ENCODE results near the gene CCDC12. TPM values are rescaled to one million over a fixed set of nuclear protein-coding genes. Genes with fewer than 3 reads are reported as not detected.
A peak's percentile ranks its signal among the peaks of the same experiment; 100 is the strongest.

Gene CCDC12
- total and polyA plus RNA-seq, 9 of the 15 experiments (the other 6 are each of a cell fraction or from before 2014, with no cell fraction given) = 8.9 to 201 (median 86.9) TPM

GRCh38 chr3:46986782-46987310 lies 10.3 kb upstream of the CCDC12 start (continued):
- TF ChIP-seq ATF6 (CRISPR knock-in tag; IDR thresholded peaks at IDR 0.05) (0 out of 2 replicates have a peak, but pooled peaks have one; percentile 11), EP300 (IDR thresholded peaks at IDR 0.05; ENCODE audit: low read length) (no peak), FOXA3 (CRISPR knock-in tag; conservative IDR thresholded peaks at IDR 0.05 in 1 of 2, IDR thresholded peaks at IDR 0.05 in 1 of 2) (peak in 1 of 2 experiments; percentile 27; a peak in 1 of 4 replicates), KDM1A (IDR thresholded peaks at IDR 0.05) (peak in 1 of 2 experiments; percentile 18; a peak in 1 of 4 replicates), RB1 (IDR thresholded peaks at IDR 0.05; ENCODE audit: low read depth) (no peak)

DNA sequence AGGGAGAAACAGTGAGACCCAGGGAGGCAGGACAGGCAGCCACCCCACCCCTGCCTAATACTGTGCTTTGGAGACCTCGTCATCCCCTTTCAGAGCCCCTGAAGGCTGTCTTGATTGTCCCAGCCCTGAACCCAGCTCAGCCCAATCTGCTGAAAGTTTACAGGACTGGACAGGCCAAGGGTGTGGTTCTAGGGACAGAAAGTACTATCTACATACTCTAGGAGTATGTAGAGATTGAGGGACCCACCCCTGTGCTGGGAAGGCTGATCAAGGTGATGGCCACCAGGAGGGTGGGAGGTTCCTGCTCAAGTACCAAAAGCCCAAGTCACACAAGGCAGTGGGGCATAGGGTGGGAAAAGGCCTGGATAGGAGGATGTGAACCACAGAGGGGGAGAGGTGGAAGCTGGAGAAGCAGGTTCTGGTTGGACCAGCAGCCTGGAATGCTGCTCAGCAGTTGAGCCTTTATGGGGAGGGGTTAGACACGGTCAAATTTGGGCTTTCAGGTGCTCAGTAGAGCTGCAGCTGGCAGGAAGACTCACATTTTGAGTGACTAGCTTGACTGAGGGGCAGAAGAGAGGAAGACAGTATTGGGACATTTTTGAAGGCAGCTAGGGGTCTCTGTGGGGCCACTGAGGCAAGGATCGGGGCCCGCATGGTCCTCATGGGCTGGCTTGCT lies 9.6 kb upstream of the CCDC12 start:
- intact Hi-C loops (cut with micrococcal nuclease) = no loop called here
- WGBS (ENCODE audit: insufficient coverage, low coverage, missing lambda C conversion rate) = 68% methylated on average over 4 of the region's 4 CpGs
- Histone ChIP-seq H3K79me2 (ENCODE audit: control insufficient read depth, insufficient read depth, low read length) (peaks cover 58% of the 10 kb centered on the region), H2AFZ (ENCODE audit: low read depth, low read length) (no peak overlapping the region), H3K4me2 (ENCODE audit: insufficient read depth, low read length) (peak overlapping the region; percentile 99; the same call in 1 of the 2 replicates), H3K4me1 (replicated peaks in 1 of 2; ENCODE audit: control insufficient read depth in 2 of 2, insufficient read depth in 2 of 2, low read length in 2 of 2) (peaks cover 37 to 69% of the 10 kb centered on the region in 2 experiments), H4K20me1 (replicated peaks; ENCODE audit: control insufficient read depth, insufficient read depth, low read length) (no peaks in the 10 kb centered on the region), H3K9ac (ENCODE audit: insufficient read depth in 1 of 2, low read depth in 2 of 2, low read length in 2 of 2) (peak overlapping the region; percentile 95 to 96), H3K27me3 (ENCODE audit: control insufficient read depth in 2 of 2, insufficient read depth in 2 of 2, low read length in 2 of 2) (no peaks in the 10 kb centered on the region), H3K4me3 (no peak overlapping the region), H3K27ac (ENCODE audit: extremely low read depth, low read depth, low read length) (peak overlapping the region; percentile 99; the same call in 2 of the 3 replicates), H3K36me3 (ENCODE audit: control insufficient read depth, insufficient read depth, low read length) (peaks cover 26% of the 10 kb centered on the region; the same call in 2 of the 3 replicates), H3K9me3 (replicated peaks; ENCODE audit: control insufficient read depth, insufficient read depth, low read depth, low read length) (no peaks in the 10 kb centered on the region), H3K9me1 (ENCODE audit: control insufficient read depth, insufficient read depth, low read length) (peaks cover 5% of the 10 kb centered on the region)
- ChIA-PET CTCF (ENCODE audit: low intra/inter-chr PET ratio) (interaction anchor here (0.6 kb wide), 1 partner anchor 291 kb away, joined by 3 read pairs; no protein-coding TSS in a partner anchor), POLR2A (interaction anchor here (0.9 to 1.7 kb wide), 4 partner anchors 30 to 69 kb away, joined by 3 to 6 read pairs (median 4); no protein-coding TSS in a partner anchor)
- DNase-seq (ENCODE audit: extremely low read depth in 1 of 4, low spot score in 3 of 4) (peak in 1 of 4 experiments; percentile 52), ATAC-seq (no peak), FAIRE-seq (peak; percentile 19)
- TF ChIP-seq HDGF (IDR thresholded peaks at IDR 0.05) (0 out of 2 replicates have a peak, but pooled peaks have one; percentile 23), ESRRA (IDR thresholded peaks at IDR 0.05; ENCODE audit: borderline replicate concordance, low read depth) (0 out of 2 replicates have a peak, but pooled peaks have one; percentile 9), RCOR1 (IDR thresholded peaks at IDR 0.05; ENCODE audit: borderline replicate concordance in 1 of 2, low read depth in 2 of 2, low read length in 2 of 2) (peak in 1 of 2 experiments; percentile 50; a peak in 1 of 4 replicates), LCOR (CRISPR knock-in tag; IDR thresholded peaks at IDR 0.05) (no peak), ZNF311 (CRISPR knock-in tag; IDR thresholded peaks at IDR 0.05) (no peak)
- TF ChIP-seq, protein P1, sequence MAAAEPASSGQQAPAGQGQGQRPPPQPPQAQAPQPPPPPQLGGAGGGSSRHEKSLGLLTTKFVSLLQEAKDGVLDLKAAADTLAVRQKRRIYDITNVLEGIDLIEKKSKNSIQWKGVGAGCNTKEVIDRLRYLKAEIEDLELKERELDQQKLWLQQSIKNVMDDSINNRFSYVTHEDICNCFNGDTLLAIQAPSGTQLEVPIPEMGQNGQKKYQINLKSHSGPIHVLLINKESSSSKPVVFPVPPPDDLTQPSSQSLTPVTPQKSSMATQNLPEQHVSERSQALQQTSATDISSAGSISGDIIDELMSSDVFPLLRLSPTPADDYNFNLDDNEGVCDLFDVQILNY (CRISPR knock-in tag; IDR thresholded peaks at IDR 0.05) = 0 out of 2 replicates have a peak, but pooled peaks have one; percentile 31
- no TSS peak for BruUV-seq (replicated peaks)
- in situ Hi-C loops (cut with MboI) = no loop called here
